Breast epithelium (tissue), 3 donors: ENCODE data around the gene RALGPS1.

Experiments used
- POLR2AphosphoS5 ChIP-seq, 3 donors: sonication (generic); formaldehyde crosslinking; IDR thresholded peaks; one replicate each; pipeline ENCODE4 v1.6.1; 2017; ENCODE audit warnings: antibody characterized with exemption in 3 of 3
- TF ChIP-seq, protein P1 (sequence below), 3 donors: fragments of 450-650 bp; IDR thresholded peaks; one replicate each; pipeline ENCODE4 v1.5.1; 2016 to 2017; ENCODE audit warnings: antibody characterized with exemption in 3 of 3, mild to moderate bottlenecking in 3 of 3, moderate library complexity in 3 of 3

DNA sequence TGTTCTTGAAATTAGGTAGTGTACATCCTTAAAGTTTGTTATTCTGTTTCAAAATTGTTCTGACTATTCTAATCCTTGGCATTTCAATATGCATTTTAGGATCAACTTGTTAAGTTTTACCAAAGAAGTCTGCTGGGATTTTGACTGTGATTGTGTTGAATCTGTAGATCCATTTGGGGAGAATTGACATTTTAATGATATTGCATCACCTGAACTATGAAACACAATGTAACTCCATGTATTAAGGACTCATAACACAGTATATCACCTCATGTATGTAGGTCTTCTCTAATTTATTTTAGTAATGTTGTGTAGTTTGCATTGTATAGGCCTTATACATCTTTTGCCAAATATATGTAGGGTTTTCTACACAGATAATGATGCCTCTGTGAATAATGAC, 77.8 kb downstream of the RALGPS1 start:
- TF ChIP-seq, protein P1, sequence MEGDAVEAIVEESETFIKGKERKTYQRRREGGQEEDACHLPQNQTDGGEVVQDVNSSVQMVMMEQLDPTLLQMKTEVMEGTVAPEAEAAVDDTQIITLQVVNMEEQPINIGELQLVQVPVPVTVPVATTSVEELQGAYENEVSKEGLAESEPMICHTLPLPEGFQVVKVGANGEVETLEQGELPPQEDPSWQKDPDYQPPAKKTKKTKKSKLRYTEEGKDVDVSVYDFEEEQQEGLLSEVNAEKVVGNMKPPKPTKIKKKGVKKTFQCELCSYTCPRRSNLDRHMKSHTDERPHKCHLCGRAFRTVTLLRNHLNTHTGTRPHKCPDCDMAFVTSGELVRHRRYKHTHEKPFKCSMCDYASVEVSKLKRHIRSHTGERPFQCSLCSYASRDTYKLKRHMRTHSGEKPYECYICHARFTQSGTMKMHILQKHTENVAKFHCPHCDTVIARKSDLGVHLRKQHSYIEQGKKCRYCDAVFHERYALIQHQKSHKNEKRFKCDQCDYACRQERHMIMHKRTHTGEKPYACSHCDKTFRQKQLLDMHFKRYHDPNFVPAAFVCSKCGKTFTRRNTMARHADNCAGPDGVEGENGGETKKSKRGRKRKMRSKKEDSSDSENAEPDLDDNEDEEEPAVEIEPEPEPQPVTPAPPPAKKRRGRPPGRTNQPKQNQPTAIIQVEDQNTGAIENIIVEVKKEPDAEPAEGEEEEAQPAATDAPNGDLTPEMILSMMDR (IDR thresholded peaks at IDR 0.05): no peak
- TF ChIP-seq POLR2AphosphoS5 (IDR thresholded peaks at IDR 0.05): no peak
